GM18505 (cell line): ENCODE results near the gene APPL1.

Source experiments
- ATAC-seq: cut with Tn5 transposase; IDR thresholded peaks from one replicate; pipeline ENCODE4 v1.9.1; 2021; ENCODE audit not compliant: unreplicated experiment
- POLR2A ChIP-seq: IDR thresholded peaks from 4 replicates; pipeline ENCODE4 v1.6.1; 2011; ENCODE audit warnings: borderline replicate concordance; ENCODE audit not compliant: insufficient read depth, insufficient read length; ENCODE audit errors: extremely low read depth

The APPL1 gene

DNA sequence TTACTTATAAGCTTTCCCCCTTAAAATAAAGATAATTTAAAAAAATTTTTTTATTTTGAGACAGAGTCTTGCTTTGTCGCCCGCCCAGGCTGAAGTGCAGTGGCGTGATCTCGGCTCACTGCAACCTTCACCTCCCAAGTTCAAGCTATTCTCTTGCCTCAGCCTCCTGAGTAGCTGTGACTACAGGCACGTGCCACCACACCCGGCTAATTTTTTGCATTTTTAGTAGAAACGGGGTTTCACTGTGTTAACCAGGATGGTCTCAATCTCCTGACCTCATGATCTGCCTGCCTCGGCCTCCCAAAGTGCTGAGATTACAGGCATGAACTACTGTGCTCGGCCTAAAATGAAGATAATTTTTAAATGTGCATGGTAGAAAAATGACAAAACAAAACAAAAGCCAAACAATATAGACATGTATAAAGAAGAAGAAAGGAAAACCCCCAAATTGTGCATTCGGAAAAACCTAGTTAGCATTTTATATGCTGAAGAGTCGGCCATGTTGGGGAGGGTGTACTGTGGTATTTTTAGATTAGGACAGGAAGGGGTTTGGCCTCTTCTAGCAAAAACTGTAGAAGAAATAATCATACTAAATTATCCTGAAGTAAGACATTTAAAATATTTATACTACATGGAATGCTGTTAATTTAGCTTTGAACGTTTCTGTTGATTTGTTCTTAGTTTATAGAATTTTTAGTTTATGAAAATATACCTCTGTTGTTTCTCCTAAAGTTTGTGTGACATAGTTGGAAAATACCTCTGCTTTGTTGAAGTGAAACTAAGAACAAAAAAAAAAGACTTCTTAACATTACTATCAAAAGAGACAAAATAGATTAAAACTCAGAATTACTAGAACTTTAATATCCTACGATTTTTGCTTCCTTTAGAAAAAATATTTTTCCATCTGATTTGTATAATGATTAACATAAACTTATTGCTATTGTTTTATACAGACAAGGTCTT, 7.4 kb downstream of the APPL1 start:
- no peak for TF ChIP-seq POLR2A
- no peak for ATAC-seq

DNA sequence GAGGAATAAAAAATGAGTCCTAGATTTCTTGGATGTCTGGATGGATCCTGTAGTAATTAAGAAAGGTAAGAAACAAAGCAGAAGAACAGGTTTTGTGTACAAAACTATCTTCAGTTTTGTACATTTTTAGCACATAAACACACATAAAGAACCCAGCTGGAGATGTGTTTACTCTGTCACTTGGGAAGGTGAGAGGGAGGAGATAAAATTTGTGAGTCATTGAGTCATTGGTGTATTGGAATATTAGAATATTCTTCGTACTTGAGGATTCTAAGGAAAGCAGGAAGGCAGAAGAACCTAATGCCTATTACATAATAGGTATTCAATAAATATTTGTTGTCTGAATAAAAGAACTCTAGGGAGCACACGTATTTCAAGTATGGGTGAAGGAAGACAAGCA, 17.4 kb downstream of the APPL1 start:
- no peak for TF ChIP-seq POLR2A
- ATAC-seq, result no peak

DNA sequence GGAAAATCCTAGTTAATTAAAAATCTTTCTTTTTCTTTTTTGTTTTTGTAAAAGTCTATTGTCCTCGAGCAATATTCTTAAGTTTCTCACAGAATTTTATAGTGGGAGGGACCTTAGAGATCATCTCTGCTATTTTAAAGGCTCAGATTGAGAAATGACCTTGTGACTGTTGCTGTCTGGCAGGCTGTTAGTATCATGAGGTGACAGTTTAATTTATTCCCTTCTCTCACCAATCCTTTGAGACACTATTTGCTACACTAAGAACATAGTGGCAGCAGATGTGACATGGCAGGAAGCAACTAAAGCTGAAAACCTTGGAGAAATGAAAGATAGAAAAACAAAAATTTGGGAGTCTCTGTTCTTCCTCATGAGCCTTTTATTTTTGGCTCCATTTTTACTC, 24.9 kb downstream of the APPL1 start:
- no peak for ATAC-seq
- no peak for TF ChIP-seq POLR2A

DNA sequence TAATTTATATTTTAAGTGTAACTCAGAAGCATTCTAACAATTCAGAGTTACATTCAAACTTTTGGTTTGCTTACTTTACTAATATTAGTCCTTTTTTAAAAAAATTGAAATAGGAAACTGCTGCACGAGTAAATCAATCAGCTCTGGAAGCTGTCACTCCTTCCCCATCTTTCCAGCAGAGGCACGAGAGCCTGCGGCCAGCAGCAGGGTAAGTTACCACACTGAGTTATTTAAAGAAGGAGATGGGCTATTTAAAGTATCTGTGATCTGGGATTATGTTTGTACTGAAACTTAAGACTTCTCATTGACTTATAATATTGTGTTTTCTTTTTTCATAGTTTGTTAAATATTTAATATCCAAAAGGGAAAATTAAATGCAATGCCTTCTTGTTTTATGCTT, 29.3 kb downstream of the APPL1 start:
- TF ChIP-seq POLR2A, result no peak
- ATAC-seq, result no peak

DNA sequence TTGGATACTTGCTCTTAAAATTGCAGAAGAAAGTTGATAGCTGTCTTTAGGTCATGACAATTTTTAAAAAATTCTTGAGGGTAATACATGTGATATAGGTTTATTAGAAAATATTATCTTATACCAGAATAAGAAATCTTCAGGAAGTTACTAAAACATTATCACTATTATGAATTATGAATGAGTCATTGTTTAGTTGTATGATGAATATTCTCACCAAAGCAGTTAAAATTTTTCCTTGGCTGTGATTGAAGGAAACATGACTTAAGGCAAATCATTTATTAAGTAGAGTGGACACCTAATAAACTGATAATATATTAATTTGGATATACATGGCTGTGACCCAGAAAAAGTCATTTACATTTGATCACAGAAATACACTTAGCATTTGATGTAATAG, 30.1 kb downstream of the APPL1 start:
- no peak for TF ChIP-seq POLR2A
- no peak for ATAC-seq

DNA sequence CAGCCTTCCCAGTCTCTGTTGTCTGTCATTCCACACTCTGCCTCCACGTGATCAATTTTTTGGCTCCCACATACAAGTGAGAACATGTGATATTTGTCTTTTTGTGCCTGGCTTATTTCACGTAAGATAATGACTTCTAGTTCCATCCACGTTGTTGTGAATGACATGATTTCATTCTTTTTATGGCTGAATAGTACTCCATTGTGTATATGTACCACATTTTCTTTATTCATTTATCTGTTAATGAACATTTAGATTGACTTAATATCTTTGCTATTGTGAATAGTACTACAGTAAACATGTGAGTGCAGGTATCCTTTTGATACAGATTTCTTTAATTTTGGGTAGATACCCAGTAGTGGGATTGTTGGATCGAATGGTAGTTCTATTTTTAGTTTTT, 33.6 kb downstream of the APPL1 start:
- no peak for TF ChIP-seq POLR2A
- ATAC-seq, result no peak

DNA sequence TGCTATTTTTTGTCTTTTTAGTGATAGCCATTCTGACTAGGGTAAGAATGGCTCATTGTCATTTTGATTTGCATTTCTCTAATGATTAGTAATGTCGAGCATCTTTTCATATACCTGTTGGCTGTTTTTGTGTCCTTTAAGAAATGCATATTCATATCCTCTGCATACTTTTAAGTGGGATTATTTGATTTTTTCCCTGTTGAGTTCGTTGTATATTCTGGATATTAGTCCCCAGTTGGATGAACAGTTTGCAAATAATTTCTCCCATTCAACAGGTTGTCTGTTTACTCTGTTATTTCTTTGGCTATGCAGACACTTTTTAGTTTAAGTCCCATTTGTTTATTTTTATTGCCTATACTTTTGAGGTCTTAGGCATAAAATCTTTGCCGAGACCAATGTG, 34.4 kb downstream of the APPL1 start:
- TF ChIP-seq POLR2A, result no peak
- ATAC-seq, result no peak

DNA sequence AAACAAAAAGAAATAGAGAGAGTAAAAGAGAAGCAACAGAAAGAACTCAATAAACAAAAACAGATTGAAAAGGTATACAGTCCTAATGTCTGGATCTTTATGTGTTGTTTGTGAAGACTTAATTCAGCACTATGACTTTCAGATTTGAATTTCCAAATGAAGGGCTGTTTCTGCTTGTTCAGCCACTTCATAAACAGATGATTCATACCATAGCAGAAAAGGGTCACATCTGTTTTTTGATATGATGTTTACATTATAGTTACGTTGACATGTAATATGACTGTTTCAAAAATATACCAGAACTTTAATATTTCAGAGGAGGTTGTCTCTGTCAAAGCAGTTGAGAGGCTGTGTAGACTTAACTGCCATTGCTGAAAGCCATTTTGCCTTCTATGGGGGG, 40.9 kb downstream of the APPL1 start:
- ATAC-seq, result no peak

DNA sequence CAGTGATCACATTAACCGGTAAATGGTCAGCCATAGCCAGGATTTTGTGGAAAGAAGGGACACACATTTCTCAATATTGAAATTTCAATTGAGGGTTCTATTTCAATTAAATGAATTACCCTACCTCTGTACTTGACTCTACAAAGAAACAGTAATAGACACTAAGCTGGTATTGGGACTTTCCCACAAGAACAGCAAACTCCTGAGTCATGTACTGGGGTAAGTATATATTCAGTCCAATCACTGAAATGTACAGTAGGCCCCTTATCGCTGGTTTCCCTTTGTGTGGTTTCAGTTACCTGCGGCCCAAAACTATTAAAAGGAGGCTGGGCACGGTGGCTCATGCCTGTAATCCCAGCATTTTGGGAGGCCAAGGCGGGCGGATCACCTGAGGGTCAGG, 47.3 kb downstream of the APPL1 start:
- no peak for ATAC-seq
- no peak for TF ChIP-seq POLR2A

More for the DNA sequence above, 40.9 kb downstream of the APPL1 start:
- TF ChIP-seq POLR2A, result no peak

DNA sequence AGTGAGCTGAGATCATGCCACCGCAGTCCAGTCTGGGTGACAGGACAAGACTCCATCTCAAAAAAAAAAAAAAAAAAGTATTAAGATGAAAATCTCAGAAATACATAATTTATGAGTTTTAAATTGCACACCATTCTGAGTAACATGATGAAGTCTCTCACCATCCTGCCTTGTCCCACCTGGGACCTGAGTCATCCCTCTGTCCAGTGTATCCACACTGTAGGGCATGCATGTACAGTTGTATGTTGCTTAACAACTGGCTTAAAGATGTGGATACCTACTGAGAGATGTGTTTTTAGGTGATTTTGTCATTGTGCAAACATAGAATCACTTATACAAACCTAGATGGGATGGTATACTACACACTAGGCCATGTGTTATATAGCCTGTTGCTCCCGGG, 47.9 kb downstream of the APPL1 start:
- no peak for ATAC-seq

DNA sequence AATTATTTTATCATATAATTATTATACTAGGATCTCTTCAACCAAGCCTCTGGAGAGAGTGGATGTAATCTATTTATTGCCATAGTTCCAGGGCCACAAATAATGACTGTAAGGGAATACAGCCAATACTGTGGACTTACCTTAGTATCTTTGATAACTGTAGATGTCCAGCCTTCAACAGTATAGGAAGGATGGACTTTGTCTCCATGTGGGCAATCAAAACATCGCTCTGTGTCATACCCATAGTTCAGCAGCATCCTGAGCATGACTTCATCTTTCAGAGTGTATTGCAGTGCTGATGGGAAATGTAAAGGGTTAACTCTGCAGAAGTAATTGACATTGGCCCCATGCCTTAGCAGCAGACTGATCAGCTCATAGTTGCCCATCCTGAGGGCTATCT, 50.7 kb downstream of the APPL1 start:
- no peak for TF ChIP-seq POLR2A
- ATAC-seq, result no peak

More for the DNA sequence above, 47.9 kb downstream of the APPL1 start:
- no peak for TF ChIP-seq POLR2A

DNA sequence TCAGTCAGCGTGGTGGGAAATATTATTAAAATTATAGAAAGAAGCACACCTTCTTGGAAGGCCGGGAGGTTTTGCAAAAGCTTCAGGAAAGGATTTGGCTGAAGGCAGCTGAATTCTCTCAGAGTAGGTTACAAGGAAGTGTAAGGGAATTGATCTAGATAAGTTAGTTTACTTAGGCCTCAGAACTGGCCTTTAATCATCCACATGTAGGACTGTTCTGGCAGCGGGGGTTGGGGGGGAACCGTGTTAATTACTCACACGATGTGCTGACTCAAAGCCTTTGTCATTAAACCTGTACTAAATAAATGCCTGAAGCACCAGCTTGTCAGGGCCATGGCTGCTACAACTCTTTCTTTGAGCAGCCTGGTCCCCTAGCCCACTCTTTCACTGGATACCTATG, 52.2 kb downstream of the APPL1 start:
- no peak for TF ChIP-seq POLR2A
- no peak for ATAC-seq

DNA sequence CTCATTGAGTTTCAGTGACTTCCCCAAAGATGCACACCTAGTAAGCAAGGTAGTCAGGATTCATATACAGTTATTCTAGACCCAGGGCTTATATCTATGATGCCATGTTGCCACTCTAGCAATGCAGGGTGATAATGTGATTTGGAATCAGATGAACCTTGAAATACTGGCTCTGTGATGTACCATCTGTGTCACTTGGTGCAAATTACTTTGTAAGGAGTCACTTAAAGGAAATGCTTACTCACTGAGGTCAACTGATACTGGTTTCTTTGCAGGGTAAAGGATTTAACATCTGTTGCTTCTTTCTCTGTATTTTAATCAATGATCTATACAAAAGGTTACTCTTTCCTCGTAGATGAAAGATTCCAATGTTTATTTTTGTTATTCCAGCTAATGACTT, 54.2 kb downstream of the APPL1 start:
- TF ChIP-seq POLR2A, result no peak
- no peak for ATAC-seq

DNA sequence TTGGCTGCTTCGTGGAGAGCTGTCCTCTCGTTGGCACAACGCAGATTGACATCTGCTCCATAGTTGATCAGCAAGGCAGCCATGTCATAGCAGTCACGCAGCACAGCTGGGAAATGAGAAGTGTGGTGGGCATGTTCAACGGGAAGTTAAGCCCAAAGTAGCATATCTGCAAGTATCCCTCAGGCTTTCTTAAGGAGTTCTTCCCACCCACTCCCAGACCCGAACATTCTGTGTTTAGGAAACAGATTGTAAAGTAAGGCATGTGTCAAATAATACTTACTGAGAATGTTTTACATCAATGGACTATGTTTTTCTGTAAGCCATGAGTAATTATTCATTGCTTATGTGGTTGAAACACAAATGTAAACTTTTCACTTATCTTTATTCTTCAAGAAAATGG, 55.8 kb downstream of the APPL1 start:
- no peak for ATAC-seq
- no peak for TF ChIP-seq POLR2A
